T47D (cell line): ENCODE data around the gene GFM1.
A peak's percentile ranks its signal among the peaks of the same experiment; 100 is the strongest.

Experiments used
- DNase-seq, 2 experiments: peaks; one replicate each; pipeline versions ENCODE4 v3.0.0 to v3.0.0-alpha.2; 2011 to 2012; ENCODE audit warnings: low read depth in 1 of 2, low spot score in 1 of 2
- JUND ChIP-seq: IDR thresholded peaks from 2 replicates; pipeline ENCODE4 v1.6.1; 2012; ENCODE audit warnings: low read depth
- in situ Hi-C: cut with HindIII; loops from 2 replicates; pipeline ENCODE4 v1.10.0; 2016; ENCODE audit warnings: low sequenced_read_pairs, low pct_unique_long_range_greater_than_20kb

The GFM1 gene

DNA sequence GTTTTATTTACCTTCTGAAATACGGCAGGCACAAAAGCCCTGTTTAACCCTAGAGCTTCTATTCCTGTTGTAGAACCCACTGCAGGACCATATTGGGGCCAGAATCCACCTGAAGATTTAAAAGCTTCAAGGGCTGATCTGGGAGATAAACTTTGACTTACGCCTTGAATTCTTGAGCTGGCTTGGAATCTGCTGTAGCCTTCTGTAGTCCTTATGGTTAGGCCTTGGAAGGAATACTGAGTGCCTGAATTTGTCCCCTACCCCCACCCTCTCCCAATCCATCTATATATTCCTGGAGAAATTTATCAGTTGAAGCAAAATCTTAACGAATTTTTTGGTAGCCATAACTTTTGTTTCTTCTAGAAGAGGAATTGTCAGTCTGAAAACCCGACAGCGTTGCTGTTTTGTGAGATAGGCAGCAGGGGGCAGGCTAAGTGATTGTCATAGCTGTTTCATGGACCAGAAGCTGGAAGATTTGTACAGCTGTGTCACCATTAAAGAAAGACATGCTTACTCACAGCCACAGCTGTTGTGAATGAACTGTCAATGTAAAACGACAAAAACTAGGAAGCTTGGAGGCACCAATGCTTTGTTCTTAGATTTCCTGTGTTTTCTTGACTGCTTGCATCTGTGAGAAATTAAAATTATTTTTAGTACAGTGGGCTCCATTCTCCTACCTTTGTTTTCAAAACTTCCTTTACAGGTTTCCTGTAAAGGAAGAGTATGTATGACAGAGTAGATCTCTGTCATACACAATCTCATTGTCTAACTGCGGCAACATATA, 15.3 kb downstream of the GFM1 start:
- peak; percentile 33 to 72 for DNase-seq
- in situ Hi-C loops: no loop called here
- no peak for TF ChIP-seq JUND

- no peak for TF ChIP-seq JUND
- no peak for DNase-seq
- in situ Hi-C loops: no loop called here
Measured at GRCh38 chr3:158660711-158661110, 16.4 kb downstream of the GFM1 start.

DNA sequence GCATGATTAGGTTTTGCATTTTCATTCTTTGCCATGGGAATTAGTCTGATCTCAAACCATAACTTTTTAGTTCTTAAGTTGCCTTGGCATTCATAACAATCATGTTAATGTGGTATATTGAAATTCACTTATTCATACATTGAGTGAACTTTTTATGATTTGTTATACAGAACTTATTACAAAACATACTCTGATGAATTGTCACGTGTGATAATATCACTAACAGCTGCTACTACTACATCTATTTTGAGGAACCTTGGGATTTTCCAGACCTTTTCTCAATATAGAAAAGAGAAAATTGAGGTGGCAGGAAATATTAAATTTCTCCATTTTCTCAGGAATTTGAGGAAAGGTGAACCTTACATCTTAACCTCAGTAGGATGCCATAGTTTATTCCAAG, 18.9 kb downstream of the GFM1 start:
- TF ChIP-seq JUND: no peak
- DNase-seq: no peak
- in situ Hi-C loops: no loop called here

DNA sequence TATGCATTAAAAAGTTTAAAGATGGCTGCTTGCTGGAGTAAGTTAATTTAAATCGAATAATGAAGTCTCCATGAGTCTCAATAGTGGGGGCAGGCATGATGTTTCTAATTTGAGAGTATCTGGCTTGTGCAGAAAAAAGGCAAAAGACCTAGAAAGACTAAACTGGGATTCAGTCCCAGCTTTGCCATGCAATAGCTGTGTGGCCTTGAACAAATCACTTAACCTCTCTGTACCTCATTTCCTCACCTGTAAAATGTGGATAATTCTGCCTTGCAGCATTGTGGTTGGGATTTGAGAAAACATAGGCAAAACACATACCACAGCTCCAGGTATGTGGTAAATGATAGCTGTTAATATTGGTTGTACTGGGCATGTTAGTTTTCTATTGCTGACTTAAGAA, 19.5 kb downstream of the GFM1 start:
- in situ Hi-C loops: no loop called here
- DNase-seq: no peak
- no peak for TF ChIP-seq JUND

GRCh38 chr3:158666416-158666815, 22.1 kb downstream of the GFM1 start:
- no peak for TF ChIP-seq JUND
- in situ Hi-C loops: no loop called here
- DNase-seq: no peak

- TF ChIP-seq JUND: no peak
- in situ Hi-C loops: no loop called here
- peak in 1 of 2 experiments; percentile 31 for DNase-seq
Measured at GRCh38 chr3:158668506-158668905, 24.2 kb downstream of the GFM1 start.

DNA sequence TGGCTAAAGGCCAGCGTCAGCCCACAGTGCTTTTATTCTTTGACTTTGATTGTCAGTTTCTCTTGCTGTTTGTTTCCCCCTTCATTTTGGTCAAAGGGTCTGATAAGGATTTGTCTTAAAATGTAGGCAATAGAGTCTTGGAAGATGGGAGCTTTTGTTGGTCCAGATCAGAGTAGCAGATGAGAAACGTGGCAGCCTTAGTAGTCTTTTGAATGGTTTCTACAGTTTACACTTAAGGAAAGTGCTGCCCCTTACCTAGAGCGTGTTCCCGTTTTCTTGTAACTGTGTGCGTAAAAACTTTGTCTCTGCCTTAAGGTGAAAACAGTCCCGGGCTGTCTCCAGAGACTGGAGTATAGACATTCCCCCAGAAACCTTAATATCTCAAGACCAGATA, 27.5 kb downstream of the GFM1 start:
- TF ChIP-seq JUND: no peak
- DNase-seq: no peak
- in situ Hi-C loops: no loop called here

- DNase-seq: peak in 1 of 2 experiments; percentile 38
- in situ Hi-C loops: no loop called here
- no peak for TF ChIP-seq JUND
Measured at GRCh38 chr3:158672215-158673176, 28.2 kb downstream of the GFM1 start, which contains the start of gene LXN. Gene LXN (minus strand): TSS chr3:158672648. CDS start chr3:158672478, 170 bp downstream.

- in situ Hi-C loops: no loop called here
- no peak for TF ChIP-seq JUND
- no peak for DNase-seq
Measured at GRCh38 chr3:158678687-158679086, 34.4 kb downstream of the GFM1 start.

- no peak for TF ChIP-seq JUND
- DNase-seq: no peak
- in situ Hi-C loops: no loop called here
Measured at GRCh38 chr3:158679547-158680000, 35.2 kb downstream of the GFM1 start.

DNA sequence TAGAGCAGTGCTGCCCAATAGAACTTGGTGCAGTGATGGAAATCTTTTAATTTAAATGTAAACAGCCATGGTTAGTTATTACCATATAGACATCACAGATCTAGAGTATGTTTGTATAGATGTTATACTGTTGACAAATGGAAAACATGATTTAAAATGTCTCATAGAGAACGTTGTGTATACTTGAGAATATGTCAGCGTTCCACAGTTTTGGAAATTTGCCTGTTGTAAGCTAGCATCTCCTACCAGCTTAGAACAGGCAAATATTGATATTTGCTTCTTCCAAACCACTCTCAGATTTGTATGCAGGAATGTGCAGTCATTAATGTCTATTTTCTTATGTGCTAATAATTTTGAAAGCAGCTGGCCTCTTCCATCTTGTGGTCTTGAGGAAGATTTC, 36.5 kb downstream of the GFM1 start:
- DNase-seq: peak in 1 of 2 experiments; percentile 12
- no peak for TF ChIP-seq JUND
- in situ Hi-C loops: no loop called here

DNA sequence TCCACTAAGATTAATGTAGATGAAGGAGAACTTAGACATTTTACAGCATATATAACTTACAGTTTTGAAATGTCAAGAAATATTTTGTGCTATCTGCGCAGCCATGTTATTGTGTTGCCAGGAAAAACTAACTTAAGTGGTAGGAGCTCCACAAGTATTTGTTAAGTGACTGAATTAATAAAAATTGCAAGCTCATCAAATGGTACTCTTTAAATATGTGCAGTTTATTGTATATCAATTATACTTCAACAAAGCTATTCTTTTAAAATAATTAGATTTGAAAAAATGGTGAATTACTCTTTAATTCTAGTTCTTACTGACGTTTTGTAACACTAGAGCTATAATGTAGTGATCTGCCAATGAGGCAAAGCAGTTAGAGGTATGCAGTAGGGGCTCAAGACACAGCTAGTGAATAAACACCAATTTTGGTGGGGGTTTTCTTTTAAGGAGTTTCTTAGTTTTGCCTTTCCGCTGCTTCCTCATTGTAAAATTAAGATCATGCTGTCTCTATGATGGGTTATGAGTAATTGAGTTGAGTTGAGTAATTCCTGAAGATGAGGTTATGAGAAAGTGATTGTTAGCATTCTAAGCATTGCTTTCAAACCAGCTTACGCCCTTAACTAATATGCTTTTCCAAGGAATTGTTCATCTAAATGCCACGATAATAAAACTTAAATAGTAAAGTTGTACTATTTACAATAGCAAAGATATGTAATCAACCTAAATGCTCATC, 39.1 kb downstream of the GFM1 start:
- DNase-seq: no peak

More for the DNA sequence above, 39.1 kb downstream of the GFM1 start:
- in situ Hi-C loops: no loop called here
- TF ChIP-seq JUND: no peak
